Measurements from ENCODE around the gene TAGLN2.
A peak's percentile ranks its signal among the peaks of the same experiment; 100 is the strongest.

The TAGLN2 gene

GRCh38 chr1:159924791-159925718, at the start of gene TAGLN2:
Gene TAGLN2, minus strand, starts transcription at chr1:159925507. Its CDS starts 4,998 bp downstream, at chr1:159920509.
- DNase-seq: peak; percentile 96

- no peak for DNase-seq
Observed at GRCh38 chr1:159974350-159974965, 49.2 kb upstream of the TAGLN2 start.

GRCh38 chr1:159973350-159973940, 48.1 kb upstream of the TAGLN2 start:
- no peak for DNase-seq

GRCh38 chr1:159972443-159973205, 47.3 kb upstream of the TAGLN2 start:
- no peak for DNase-seq

GRCh38 chr1:159970932-159971342, 45.6 kb upstream of the TAGLN2 start:
- no peak for DNase-seq

- no peak for DNase-seq
Observed at GRCh38 chr1:159968901-159969300, 43.6 kb upstream of the TAGLN2 start.

- DNase-seq: no peak
Observed at GRCh38 chr1:159965263-159965662, 40.0 kb upstream of the TAGLN2 start.

GRCh38 chr1:159964144-159964543, 38.8 kb upstream of the TAGLN2 start:
- DNase-seq: no peak

- DNase-seq: no peak
Observed at GRCh38 chr1:159962176-159962575, 36.9 kb upstream of the TAGLN2 start.

- DNase-seq: no peak
Observed at GRCh38 chr1:159961636-159962035, 36.3 kb upstream of the TAGLN2 start.

- no peak for DNase-seq
Observed at GRCh38 chr1:159960721-159961381, 35.5 kb upstream of the TAGLN2 start.

- DNase-seq: no peak
Observed at GRCh38 chr1:159959451-159959850, 34.1 kb upstream of the TAGLN2 start.

GRCh38 chr1:159958719-159959380, 33.5 kb upstream of the TAGLN2 start:
- no peak for DNase-seq

- DNase-seq: no peak
Observed at GRCh38 chr1:159957824-159958268, 32.5 kb upstream of the TAGLN2 start.

GRCh38 chr1:159955456-159955855, 30.1 kb upstream of the TAGLN2 start:
- no peak for DNase-seq

- no peak for DNase-seq
Observed at GRCh38 chr1:159953536-159954515, 28.5 kb upstream of the TAGLN2 start, which contains the start of gene SLAMF9. Gene SLAMF9, minus strand, starts transcription at chr1:159954237. Its CDS starts 100 bp downstream, at chr1:159954137.

- DNase-seq: no peak
Observed at GRCh38 chr1:159952932-159953331, 27.6 kb upstream of the TAGLN2 start.

- DNase-seq: no peak
Observed at GRCh38 chr1:159951551-159951950, 26.2 kb upstream of the TAGLN2 start.

GRCh38 chr1:159951016-159951415, 25.7 kb upstream of the TAGLN2 start:
- DNase-seq: no peak

- DNase-seq: no peak
Observed at GRCh38 chr1:159949981-159950381, 24.7 kb upstream of the TAGLN2 start.
